Gastrocnemius medialis (tissue), 4 donors: Measurements from ENCODE around the gene FGF9. TPM values are rescaled to one million over a fixed set of nuclear protein-coding genes. Genes with fewer than 3 reads are reported as not detected.

Source experiments
- ATAC-seq, 2 donors: fragments of 150-250 bp; one replicate each; pipeline ENCODE4 v1.9.1; 2016
- DNase-seq, 2 donors: peaks; one replicate each; pipeline ENCODE4 v3.0.0-alpha.2; 2019
- H3K27ac ChIP-seq, 4 donors: fragments of 200-600 bp; sonication (generic); 1 replicate in 1 of 4; 2 replicates in 3 of 4; pipeline ENCODE4 v1.5.1; 2016 to 2018; ENCODE audit warnings: mild to moderate bottlenecking in 2 of 4, moderate library complexity in 1 of 4
- H3K27me3 ChIP-seq, 3 donors: fragments of 200-600 bp; sonication (generic) in 2 of 3; 1 replicate in 1 of 3; 2 replicates in 2 of 3; pipeline versions ENCODE4 v1.5.1 to v1.6.0; 2016 to 2019; ENCODE audit warnings: mild to moderate bottlenecking in 1 of 3, moderate library complexity in 1 of 3
- H3K36me3 ChIP-seq, 2 donors: fragments of 200-600 bp; sonication (generic) in 1 of 2; one replicate each; pipeline ENCODE4 v1.5.1; 2017 to 2018
- H3K4me1 ChIP-seq, 2 donors: fragments of 200-600 bp; sonication (generic) in 1 of 2; one replicate each; pipeline ENCODE4 v1.5.1; 2016 to 2017; ENCODE audit warnings: mild to moderate bottlenecking in 2 of 2
- H3K4me3 ChIP-seq, 4 donors: fragments of 200-600 bp; sonication (generic) in 3 of 4; 1 replicate in 1 of 4; 2 replicates in 3 of 4; pipeline ENCODE4 v1.5.1; 2016 to 2019; ENCODE audit warnings: mild to moderate bottlenecking in 2 of 4
- H3K9me3 ChIP-seq, 3 donors: fragments of 200-600 bp; sonication (generic) in 2 of 3; 1 replicate in 1 of 3; 2 replicates in 2 of 3; pipeline ENCODE4 v1.5.1; 2016 to 2019
- POLR2A ChIP-seq, 2 donors: fragments of 450-650 bp; IDR thresholded peaks; one replicate each; pipeline ENCODE4 v1.6.1; 2017; ENCODE audit warnings: antibody characterized with exemption in 2 of 2, mild to moderate bottlenecking in 2 of 2, moderate library complexity in 2 of 2
- in situ Hi-C, 4 donors: fragments of 200-750 bp; cut with MboI; loops; one replicate each; pipeline versions ENCODE4 v1.15.0 to v1.8.0; 2017; ENCODE audit warnings: low sequenced_read_pairs in 4 of 4
- intact Hi-C: fragments of 100-400 bp; cut with DNase I; formaldehyde crosslinking; loops from one replicate; pipeline ENCODE4 v1.15.1; 2023; ENCODE audit warnings: low total_unique reads
- total RNA-seq, 4 donors: library from RNA; depleted of rRNA; stranded (reverse); fragments of >200 nt; gene quantifications; one replicate each; pipeline versions ENCODE4 v1.1.0 to v1.2.3, GENCODE V29; 2016
- TF ChIP-seq, protein P1 (sequence below), 5 experiments: fragments of 450-650 bp in 3 of 5; fragments of 200-600 bp in 2 of 5; sonication (generic) in 2 of 5; IDR thresholded peaks in 4 of 5; conservative IDR thresholded peaks in 1 of 5; 1 replicate in 4 of 5; 2 replicates in 1 of 5; pipeline ENCODE4 v1.5.1; 2016 to 2019; ENCODE audit warnings: antibody characterized with exemption in 5 of 5, mild to moderate bottlenecking in 3 of 5, moderate library complexity in 3 of 5

The FGF9 gene
- total RNA-seq, 4 donors from 2014 or later: 0.16 to 0.38 (median 0.25) TPM; not detected in 1

DNA sequence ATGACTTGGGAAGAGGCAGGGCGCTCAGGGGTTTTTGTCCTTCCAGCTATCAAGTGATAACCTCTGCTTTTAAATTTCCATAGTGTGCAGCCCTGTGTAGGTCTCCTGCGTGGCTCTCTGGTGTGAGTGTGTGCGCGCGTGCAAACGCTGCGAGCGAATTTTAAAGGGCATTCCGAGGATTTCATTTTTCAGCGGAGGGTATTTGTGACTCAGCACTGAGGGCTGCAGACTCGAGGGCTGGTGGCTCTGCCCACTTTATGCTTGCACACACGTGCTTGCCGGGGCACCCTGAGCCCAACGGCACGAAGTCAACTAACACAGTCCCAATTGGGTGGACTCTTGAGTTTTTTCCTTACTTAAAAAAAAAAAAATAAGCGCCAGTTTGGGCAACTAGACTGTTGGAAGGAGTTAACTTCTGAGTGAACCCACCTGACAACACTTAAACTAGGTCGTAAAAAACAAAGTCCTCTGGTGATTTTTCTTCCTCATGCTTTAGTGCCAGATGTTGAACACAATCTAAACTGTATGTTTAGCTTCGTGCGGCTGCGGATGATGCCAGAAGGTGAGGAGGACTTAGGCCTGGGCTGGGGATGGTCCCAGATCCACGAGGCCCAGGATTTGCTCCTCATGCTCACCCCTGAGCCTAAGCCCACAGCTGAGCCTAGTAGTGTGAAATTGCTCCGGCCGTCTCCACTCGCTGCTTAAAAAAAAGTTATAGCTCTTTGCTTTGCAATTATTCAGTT, 2.1 kb downstream of the FGF9 start:
- intact Hi-C loops (loop anchor here (5.0 kb wide), 1 partner anchor 1509 kb away; the partner anchor contains the start of gene SGCG), in situ Hi-C loops (no loop called here)
- ATAC-seq (no peak), DNase-seq (no peak)
- Histone ChIP-seq H3K27me3 (peaks cover 11 to 36% (median 22%) of the 10 kb centered on the region in 3 donors), H3K4me3 (peak overlapping the region; percentile 39 to 83 (median 72)), H3K9me3 (no peaks in the 10 kb centered on the region), H3K27ac (peak overlapping the region in 3 of 4 donors; percentile 50 to 80 (median 75)), H3K4me1 (peaks cover 24 to 38% of the 10 kb centered on the region in 2 donors), H3K36me3 (no peaks in the 10 kb centered on the region)
- no peak for TF ChIP-seq POLR2A (IDR thresholded peaks at IDR 0.05)
- TF ChIP-seq, protein P1, sequence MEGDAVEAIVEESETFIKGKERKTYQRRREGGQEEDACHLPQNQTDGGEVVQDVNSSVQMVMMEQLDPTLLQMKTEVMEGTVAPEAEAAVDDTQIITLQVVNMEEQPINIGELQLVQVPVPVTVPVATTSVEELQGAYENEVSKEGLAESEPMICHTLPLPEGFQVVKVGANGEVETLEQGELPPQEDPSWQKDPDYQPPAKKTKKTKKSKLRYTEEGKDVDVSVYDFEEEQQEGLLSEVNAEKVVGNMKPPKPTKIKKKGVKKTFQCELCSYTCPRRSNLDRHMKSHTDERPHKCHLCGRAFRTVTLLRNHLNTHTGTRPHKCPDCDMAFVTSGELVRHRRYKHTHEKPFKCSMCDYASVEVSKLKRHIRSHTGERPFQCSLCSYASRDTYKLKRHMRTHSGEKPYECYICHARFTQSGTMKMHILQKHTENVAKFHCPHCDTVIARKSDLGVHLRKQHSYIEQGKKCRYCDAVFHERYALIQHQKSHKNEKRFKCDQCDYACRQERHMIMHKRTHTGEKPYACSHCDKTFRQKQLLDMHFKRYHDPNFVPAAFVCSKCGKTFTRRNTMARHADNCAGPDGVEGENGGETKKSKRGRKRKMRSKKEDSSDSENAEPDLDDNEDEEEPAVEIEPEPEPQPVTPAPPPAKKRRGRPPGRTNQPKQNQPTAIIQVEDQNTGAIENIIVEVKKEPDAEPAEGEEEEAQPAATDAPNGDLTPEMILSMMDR (IDR thresholded peaks at IDR 0.05 in 4 of 5, conservative IDR thresholded peaks at IDR 0.05 in 1 of 5): no peak

DNA sequence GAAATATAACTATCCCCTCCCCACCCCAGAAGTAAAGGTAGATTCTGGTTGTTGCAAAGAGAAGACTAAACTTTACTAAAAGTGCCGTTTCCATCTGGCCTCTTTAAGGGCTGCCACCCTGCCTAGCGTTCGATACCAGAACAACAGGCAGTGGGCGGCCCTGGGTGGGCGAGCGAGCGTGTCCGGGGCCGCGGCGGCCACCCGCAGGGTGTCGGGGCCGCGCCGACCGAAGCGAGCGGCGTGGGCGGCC, 2.6 kb downstream of the FGF9 start:
- Histone ChIP-seq H3K27ac (peak overlapping the region in 3 of 4 donors; percentile 50 to 80 (median 75)), H3K9me3 (no peaks in the 10 kb centered on the region)

GRCh38 chr13:21673789-21674489, 3.1 kb downstream of the FGF9 start:
- Histone ChIP-seq H3K9me3 (no peaks in the 10 kb centered on the region), H3K27me3 (peaks cover 11 to 36% (median 18%) of the 10 kb centered on the region in 3 donors), H3K4me1 (peaks cover 24 to 32% of the 10 kb centered on the region in 2 donors), H3K36me3 (no peaks in the 10 kb centered on the region), H3K27ac (peak overlapping the region; percentile 24 to 80 (median 76)), H3K4me3 (peak overlapping the region; percentile 63 to 83 (median 72))
- in situ Hi-C loops (no loop called here), intact Hi-C loops (loop anchor here (5.0 kb wide), 1 partner anchor 1508 kb away; the partner anchor contains the start of gene SGCG)
- DNase-seq (no peak), ATAC-seq (peak; percentile 40 to 47)
- TF ChIP-seq, protein P1 (IDR thresholded peaks at IDR 0.05 in 4 of 5, conservative IDR thresholded peaks at IDR 0.05 in 1 of 5): no peak
- peak; percentile 18 to 23 for TF ChIP-seq POLR2A (IDR thresholded peaks at IDR 0.05)

More for the DNA sequence above, 2.6 kb downstream of the FGF9 start:
- DNase-seq (no peak), ATAC-seq (peak in 1 of 2 donors; percentile 3)
- no peak for TF ChIP-seq POLR2A (IDR thresholded peaks at IDR 0.05)
- TF ChIP-seq, protein P1 (IDR thresholded peaks at IDR 0.05 in 4 of 5, conservative IDR thresholded peaks at IDR 0.05 in 1 of 5): peak in 1 of 5 experiments; percentile 13
- Histone ChIP-seq H3K4me3 (peak overlapping the region; percentile 39 to 83 (median 72)), H3K36me3 (no peaks in the 10 kb centered on the region), H3K4me1 (peaks cover 24 to 37% of the 10 kb centered on the region in 2 donors), H3K27me3 (peaks cover 11 to 36% (median 18%) of the 10 kb centered on the region in 3 donors)
- intact Hi-C loops: loop anchor here (5.0 kb wide), 1 partner anchor 1509 kb away; the partner anchor contains the start of gene SGCG
- in situ Hi-C loops: no loop called here

DNA sequence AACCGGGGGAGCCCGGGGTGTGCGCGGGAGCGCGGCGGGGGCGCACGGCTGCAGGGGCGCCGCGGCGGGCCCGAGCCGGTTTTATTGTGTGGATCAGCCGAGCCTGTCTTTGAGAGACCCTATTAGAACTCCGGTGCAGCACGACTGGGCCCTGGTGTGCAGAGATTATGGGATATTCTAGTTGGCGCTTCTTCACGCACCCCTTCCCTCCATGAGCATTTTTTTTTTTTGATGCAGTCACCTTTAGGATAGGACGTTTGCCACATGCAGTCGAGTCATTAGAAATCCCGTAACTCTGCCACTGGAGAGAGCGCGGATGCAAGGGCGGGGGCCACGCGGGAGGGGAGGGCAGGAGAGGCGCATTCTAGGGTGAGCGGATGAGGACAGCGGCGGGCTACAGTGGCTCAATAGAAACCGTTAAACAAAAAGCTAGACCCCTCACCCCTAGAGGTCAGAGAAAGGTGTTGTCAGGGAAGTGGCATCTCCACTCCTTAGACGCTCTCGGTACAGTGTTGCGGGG, 3.7 kb downstream of the FGF9 start:
- no peak for ATAC-seq
- peak overlapping the region; percentile 63 to 83 (median 72) for H3K4me3 ChIP-seq
- no peak for TF ChIP-seq POLR2A (IDR thresholded peaks at IDR 0.05)
- TF ChIP-seq, protein P1 (IDR thresholded peaks at IDR 0.05 in 4 of 5, conservative IDR thresholded peaks at IDR 0.05 in 1 of 5): no peak
- H3K27me3 ChIP-seq: peaks cover 11 to 36% (median 18%) of the 10 kb centered on the region in 3 donors
- H3K9me3 ChIP-seq: no peaks in the 10 kb centered on the region
- no peak for DNase-seq
- in situ Hi-C loops: no loop called here
- peaks cover 19 to 28% of the 10 kb centered on the region in 2 donors for H3K4me1 ChIP-seq
- H3K27ac ChIP-seq: peak overlapping the region; percentile 24 to 80 (median 76)
- H3K36me3 ChIP-seq: no peaks in the 10 kb centered on the region
- intact Hi-C loops: loop anchor here (5.0 kb wide), 2 partner anchors 88 to 1508 kb away; partner anchors contain the start of gene SGCG
